LNCaP clone FGC (cell line): Measurements from ENCODE around the gene ZFP69.
"Not testable (repeated sequence)": the region's sequence is repeated elsewhere in the genome, so short reads cannot be mapped to it uniquely, and the experiment has no call there.

Experiments
- DNase-seq: peaks from one replicate; pipeline ENCODE4 v3.0.0-alpha.2; 2011; ENCODE audit warnings: low read depth
- H3K4me3 ChIP-seq: 2 replicates; pipeline ENCODE4 v1.5.1; 2011; ENCODE audit warnings: mild to moderate bottlenecking, low read depth, low read length, control low read depth
- CTCF ChIP-seq: IDR thresholded peaks from 2 replicates; pipeline ENCODE4 v1.5.1; 2012; ENCODE audit warnings: mild to moderate bottlenecking; ENCODE audit not compliant: control insufficient read depth, insufficient read depth; ENCODE audit errors: extremely low read depth

The ZFP69 gene

DNA sequence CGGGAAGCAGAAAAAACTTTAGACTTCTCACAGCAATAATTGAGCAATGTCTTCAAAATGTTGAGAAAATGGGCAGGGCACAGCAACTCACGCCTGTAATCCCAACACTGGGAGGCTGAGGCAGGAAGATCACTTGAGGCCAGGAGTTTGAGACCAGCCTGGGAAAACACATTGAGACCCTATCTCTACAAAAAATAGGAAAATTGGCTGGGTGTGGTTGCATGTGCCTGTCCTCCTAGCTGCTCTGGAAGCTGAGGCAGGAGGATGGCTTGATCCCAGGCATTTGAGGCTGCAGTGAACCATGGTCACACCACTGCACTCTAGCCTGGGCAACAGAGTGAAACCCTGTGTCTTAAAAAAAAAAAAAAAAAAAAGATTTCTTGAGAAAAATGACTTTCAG, 7.8 kb upstream of the ZFP69 start:
- H3K4me3 ChIP-seq, result no peak overlapping the region
- DNase-seq, result no peak
- no peak for TF ChIP-seq CTCF

DNA sequence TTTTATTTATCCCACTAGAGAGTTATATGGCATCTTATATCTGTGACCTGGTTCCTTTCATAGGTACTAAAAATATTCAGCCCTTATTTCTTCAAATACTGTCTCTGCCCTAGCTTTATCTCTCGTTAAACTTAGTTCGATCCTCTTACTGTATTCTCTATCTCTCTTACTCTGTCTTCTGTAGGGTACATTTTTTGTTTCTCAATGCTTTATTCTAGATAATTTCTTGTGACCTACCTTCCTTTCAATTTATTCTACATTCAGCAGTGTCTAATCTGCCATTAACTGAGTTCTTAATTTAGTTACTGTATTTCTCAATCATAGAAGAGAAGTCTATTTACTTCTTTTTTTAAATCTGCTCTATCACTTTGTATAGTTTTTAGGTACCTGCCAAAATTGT, 1.8 kb upstream of the ZFP69 start:
- no peak for TF ChIP-seq CTCF
- no peak for DNase-seq
- H3K4me3 ChIP-seq, result no peak overlapping the region

- no peak overlapping the region for H3K4me3 ChIP-seq
- TF ChIP-seq CTCF, result no peak
- no peak for DNase-seq
These were observed 576 bp downstream of the ZFP69 start for GRCh38 chr1:40477678-40478053.

DNA sequence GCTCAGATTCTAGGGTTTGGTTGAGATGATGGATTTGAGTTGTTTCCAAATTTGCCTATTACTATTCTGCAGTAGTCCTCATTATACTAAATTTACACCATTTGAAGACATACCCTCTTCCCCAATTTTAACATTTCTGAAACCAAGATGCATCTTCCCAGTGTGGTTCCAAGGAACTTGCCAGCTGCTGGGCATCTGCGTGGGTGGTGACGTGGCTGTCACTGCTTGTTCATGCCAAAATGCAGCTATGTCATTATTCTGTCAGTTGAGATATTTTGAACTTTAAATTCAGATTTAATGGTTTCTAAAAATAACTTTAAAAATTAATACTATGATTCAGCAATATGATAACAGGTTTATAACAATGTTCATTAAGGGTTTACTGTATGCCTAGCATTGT, 1.2 kb downstream of the ZFP69 start:
- H3K4me3 ChIP-seq, result no peak overlapping the region
- DNase-seq, result no peak
- no peak for TF ChIP-seq CTCF

- H3K4me3 ChIP-seq, result no peak overlapping the region
- no peak for DNase-seq
- TF ChIP-seq CTCF, result no peak
These were observed 2.1 kb downstream of the ZFP69 start for GRCh38 chr1:40479156-40479555.

- no peak overlapping the region for H3K4me3 ChIP-seq
- DNase-seq, result no peak
- no peak for TF ChIP-seq CTCF
These were observed 18.3 kb downstream of the ZFP69 start for GRCh38 chr1:40495315-40495903.

GRCh38 chr1:40502651-40503050, 25.6 kb downstream of the ZFP69 start:
- DNase-seq, H3K4me3 ChIP-seq: not testable (repeated sequence)

GRCh38 chr1:40507973-40508372, 30.9 kb downstream of the ZFP69 start:
- H3K4me3 ChIP-seq, result peak overlapping the region; percentile 74
- no peak for TF ChIP-seq CTCF
- no peak for DNase-seq
